IMR-90 (cell line): ENCODE measurements around the gene CPEB1. TPM values are rescaled to one million over a fixed set of nuclear protein-coding genes. Genes with fewer than 3 reads are reported as not detected.

ENCODE experiments used
- ATAC-seq: fragments of 200-7000 bp; cut with Tn5 transposase; 2 replicates; pipeline ENCODE4 v1.9.1; 2020; ENCODE audit warnings: low read depth, mild to moderate bottlenecking, moderate library complexity
- BruUV-seq: library from RNA; stranded (reverse); fragments of 400-500 nt; replicated peaks from 2 replicates; lab custom pipeline; 2021; lab: Mats Ljungman, UMichigan
- CTCF ChIA-PET: fragments of 300-600 bp; formaldehyde crosslinking; extraction: SDS; loops from one replicate; lab custom pipeline; 2021; ENCODE audit warnings: antibody characterized with exemption; lab: Yijun Ruan, JAX
- POLR2A ChIA-PET: fragments of 300-600 bp; sonication (Branson Sonifier 250); formaldehyde crosslinking; loops from one replicate; lab custom pipeline; 2022; ENCODE audit warnings: antibody characterized with exemption; ENCODE audit not compliant: unreplicated experiment; lab: Charles Lee
- DNase-seq: peaks from one replicate; pipeline ENCODE4 v3.0.0; 2013
- H2AFZ ChIP-seq: replicated peaks from 2 replicates; pipeline ENCODE3; 2013; ENCODE audit warnings: low read length, mild to moderate bottlenecking; ENCODE audit not compliant: poor library complexity
- H2AK5ac ChIP-seq: 2 replicates; pipeline ENCODE4 v1.6.1; 2013; ENCODE audit warnings: low read depth, low read length, inconsistent platforms
- H2AK9ac ChIP-seq: replicated peaks from 2 replicates; pipeline ENCODE3; 2013; ENCODE audit warnings: mild to moderate bottlenecking, low read depth, low read length, moderate library complexity; ENCODE audit not compliant: poor library complexity
- H2BK120ac ChIP-seq: 2 replicates; pipeline ENCODE4 v1.6.1; 2013; ENCODE audit warnings: low read depth, low read length, inconsistent platforms
- H2BK15ac ChIP-seq: 3 replicates; pipeline ENCODE4 v1.6.1; 2013; ENCODE audit warnings: low read depth, low read length, inconsistent platforms
- H2BK20ac ChIP-seq: 2 replicates; pipeline ENCODE4 v1.6.1; 2013; ENCODE audit warnings: low read depth, mild to moderate bottlenecking, inconsistent platforms, low read length, moderate library complexity
- H2BK5ac ChIP-seq: 2 replicates; pipeline ENCODE4 v1.6.1; 2013; ENCODE audit warnings: mild to moderate bottlenecking, low read depth, low read length, inconsistent platforms; ENCODE audit not compliant: poor library complexity, severe bottlenecking
- H3K14ac ChIP-seq: replicated peaks from 2 replicates; pipeline ENCODE4 v1.6.1; 2013; ENCODE audit warnings: low read depth, low read length, inconsistent platforms
- H3K18ac ChIP-seq: 2 replicates; pipeline ENCODE4 v1.6.1; 2013; ENCODE audit warnings: low read depth, low read length, control low read depth
- H3K23ac ChIP-seq: 2 replicates; pipeline ENCODE4 v1.6.1; 2013; ENCODE audit warnings: low read depth, low read length, inconsistent platforms
- H3K27ac ChIP-seq: 2 replicates; pipeline ENCODE4 v1.5.1; 2013; ENCODE audit warnings: mild to moderate bottlenecking, control low read depth, low read length; ENCODE audit not compliant: insufficient read depth
- H3K27me3 ChIP-seq: 2 replicates; pipeline ENCODE4 v1.6.1; 2013; ENCODE audit warnings: low read length; ENCODE audit not compliant: control insufficient read depth, insufficient read depth
- H3K36me3 ChIP-seq: 2 replicates; pipeline ENCODE4 v1.6.1; 2013; ENCODE audit warnings: low read length, mixed read lengths; ENCODE audit not compliant: control insufficient read depth, insufficient read depth
- H3K4ac ChIP-seq: 2 replicates; pipeline ENCODE4 v1.6.1; 2013; ENCODE audit warnings: low read depth, low read length, inconsistent platforms
- H3K4me1 ChIP-seq: 2 replicates; pipeline ENCODE4 v1.6.1; 2013; ENCODE audit warnings: low read length, mixed read lengths; ENCODE audit not compliant: control insufficient read depth, insufficient read depth
- H3K4me2 ChIP-seq: 2 replicates; pipeline ENCODE4 v1.6.1; 2013; ENCODE audit warnings: low read depth, mild to moderate bottlenecking, control low read depth, low read length, moderate library complexity
- H3K4me3 ChIP-seq: 2 replicates; pipeline ENCODE4 v1.5.1; 2013; ENCODE audit warnings: low read depth, mild to moderate bottlenecking, control low read depth, low read length, moderate library complexity; ENCODE audit not compliant: insufficient read depth
- H3K56ac ChIP-seq: 2 replicates; pipeline ENCODE4 v1.6.1; 2013; ENCODE audit warnings: low read length, inconsistent platforms; ENCODE audit not compliant: insufficient read depth; ENCODE audit errors: extremely low read depth
- H3K79me1 ChIP-seq, 2 experiments: 2 replicates each; pipeline ENCODE4 v1.6.1; 2013; ENCODE audit warnings: low read length in 2 of 2, inconsistent platforms in 1 of 2, low read depth in 1 of 2
- H3K9ac ChIP-seq: 2 replicates; pipeline ENCODE4 v1.6.1; 2013; ENCODE audit warnings: low read depth, low read length, control low read depth
- H3K9me1 ChIP-seq: 2 replicates; pipeline ENCODE4 v1.6.1; 2013; ENCODE audit warnings: low read length, inconsistent platforms; ENCODE audit not compliant: insufficient read depth
- H3K9me3 ChIP-seq: 2 replicates; pipeline ENCODE4 v1.6.1; 2013; ENCODE audit warnings: low read length; ENCODE audit not compliant: control insufficient read depth, insufficient read depth
- H4K20me1 ChIP-seq: 2 replicates; pipeline ENCODE4 v1.6.1; 2013; ENCODE audit warnings: low read length, inconsistent platforms; ENCODE audit not compliant: insufficient read depth
- H4K5ac ChIP-seq: 2 replicates; pipeline ENCODE4 v1.6.1; 2013; ENCODE audit warnings: mild to moderate bottlenecking, low read depth, low read length, control low read depth
- H4K8ac ChIP-seq, 2 experiments: 2 replicates each; pipeline ENCODE4 v1.6.1; 2013; ENCODE audit warnings: low read depth in 2 of 2, low read length in 2 of 2, control low read depth in 1 of 2, inconsistent platforms in 1 of 2
- H4K91ac ChIP-seq: 2 replicates; pipeline ENCODE4 v1.6.1; 2013; ENCODE audit warnings: low read depth, low read length, inconsistent platforms; ENCODE audit not compliant: insufficient read depth
- MXI1 ChIP-seq: IDR thresholded peaks from 2 replicates; pipeline ENCODE4 v1.6.1; 2012; ENCODE audit warnings: low read depth, mild to moderate bottlenecking, low read length, moderate library complexity, borderline replicate concordance
- RCOR1 ChIP-seq: IDR thresholded peaks from 2 replicates; pipeline ENCODE4 v1.6.1; 2012; ENCODE audit warnings: mild to moderate bottlenecking, low read length, improper control_type of control experiment; ENCODE audit not compliant: insufficient replicate concordance
- RFX5 ChIP-seq: IDR thresholded peaks from 2 replicates; pipeline ENCODE4 v1.8.0; 2012; ENCODE audit warnings: low read depth, mild to moderate bottlenecking, low read length, moderate library complexity
- WGBS, 2 experiments: methylation state at CpG; one replicate each; pipeline versions ENCODE4 v1.1.5 to v1.1.7; 2013; ENCODE audit warnings: missing lambda C conversion rate in 2 of 2; ENCODE audit not compliant: insufficient read length in 1 of 2; ENCODE audit errors: extremely low coverage in 2 of 2; 5-methylcytosine and 5-hydroxymethylcytosine counted together
- dilution Hi-C: fragments of 300-500 bp; cut with HindIII; formaldehyde crosslinking; loops from one replicate; pipeline ENCODE4 v1.14.3; 2018; ENCODE audit warnings: low sequenced_read_pairs; ENCODE audit not compliant: unreplicated experiment
- in situ Hi-C: fragments of 300-500 bp; cut with MboI; formaldehyde crosslinking; loops from 3 replicates; pipeline ENCODE4 v1.14.3; 2019; ENCODE audit warnings: low sequenced_read_pairs, inconsistent platforms, mixed read lengths
- intact Hi-C: fragments of 100-400 bp; cut with micrococcal nuclease; formaldehyde crosslinking; loops from 2 replicates; pipeline ENCODE4 v1.10.0; 2022
- polyA plus RNA-seq, 3 experiments: library from polyadenylated mRNA; depleted of rRNA; stranded (reverse); fragments of >200 nt; gene quantifications; 2 replicates each; pipeline ENCODE4 v1.2.3, GENCODE V29; 2012; ENCODE audit warnings: low replicate concordance in 1 of 3
- total RNA-seq: library from RNA; depleted of rRNA; stranded (reverse); fragments of >200 nt; gene quantifications from 2 replicates; pipeline ENCODE4 v1.2.3, GENCODE V29; 2012

CPEB1 gene
- total and polyA plus RNA-seq, 2 of the 4 experiments (the other 2 are of a cell fraction) = 8.9 to 12.5 TPM

DNA sequence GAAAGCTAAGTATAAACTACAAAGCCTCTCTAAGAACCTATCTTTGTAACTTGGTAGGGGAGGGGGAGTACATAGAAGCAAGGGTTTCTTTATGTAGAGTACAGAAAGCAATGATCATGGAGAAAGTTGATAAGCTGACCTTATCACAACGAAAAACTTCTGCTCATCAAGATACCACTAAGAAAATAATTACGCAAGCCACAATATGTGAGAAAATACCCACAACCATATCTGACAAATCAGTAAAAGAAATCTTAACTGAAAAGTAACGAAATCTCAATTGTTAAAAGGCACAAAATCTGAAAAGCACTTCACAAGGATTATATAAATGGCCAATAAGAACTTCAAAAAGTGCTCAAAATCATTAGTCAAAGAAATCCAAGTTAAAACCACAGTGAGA, 71.8 kb downstream of the CPEB1 start:
- BruUV-seq = no TSS peak
- POLR2A ChIA-PET = interaction anchor here (0.6 kb wide), 1 partner anchor 35 kb away, joined by 3 read pairs; the partner anchor contains the start of gene RPS17
- Histone ChIP-seq H3K4me3 (no peak overlapping the region), H3K9ac (no peak overlapping the region), H4K8ac (no peak overlapping the region), H3K14ac (no peak overlapping the region), H3K4me2 (no peak overlapping the region), H3K36me3 (no peaks in the 10 kb centered on the region), H3K9me3 (no peaks in the 10 kb centered on the region), H2BK15ac (no peak overlapping the region), H2BK20ac (no peak overlapping the region), H3K23ac (no peak overlapping the region), H2AFZ (no peak overlapping the region), H2BK5ac (no peak overlapping the region), H2BK120ac (no peak overlapping the region), H3K27ac (no peak overlapping the region), H2AK9ac (no peak overlapping the region), H4K5ac (no peak overlapping the region), H3K56ac (no peak overlapping the region), H4K20me1 (no peaks in the 10 kb centered on the region), H3K79me1 (peaks cover 0 to 7% of the 10 kb centered on the region in 2 experiments; a peak in 1 of 4 replicates), H4K91ac (no peak overlapping the region), H3K4me1 (peaks cover 8% of the 10 kb centered on the region), H3K9me1 (0 out of 2 replicates have a peak, but pooled peaks cover 4% of the 10 kb centered on the region), H3K4ac (no peak overlapping the region), H2AK5ac (no peak overlapping the region), H3K27me3 (0 out of 2 replicates have a peak, but pooled peaks cover 2% of the 10 kb centered on the region), H3K18ac (no peak overlapping the region)
- intact Hi-C loops (no loop called here), dilution Hi-C loops (no loop called here), in situ Hi-C loops (no loop called here)
- WGBS, 2 experiments = no CpG with 5 or more reads among the region's 3 CpGs
- CTCF ChIA-PET = no interaction called here
- no peak for ATAC-seq
- no peak for DNase-seq
- TF ChIP-seq MXI1 (no peak), RCOR1 (no peak), RFX5 (no peak)
